SK-N-MC (cell line): Measurements from ENCODE around the gene NSMCE4A.

Experiments used
- EZH2 ChIP-seq: fragments of 200-600 bp; sonication (generic); IDR thresholded peaks from one replicate; pipeline ENCODE4 v1.6.1; 2017; ENCODE audit warnings: antibody characterized with exemption
- FOXP2 ChIP-seq: optimal IDR thresholded peaks from 2 replicates; pipeline ENCODE3; 2011; ENCODE audit warnings: mild to moderate bottlenecking, moderate library complexity; ENCODE audit not compliant: insufficient read depth; ENCODE audit errors: extremely low read length, control extremely low read depth
- POLR2AphosphoS5 ChIP-seq: IDR thresholded peaks from 2 replicates; pipeline ENCODE4 v1.6.1; 2012; ENCODE audit warnings: mild to moderate bottlenecking, low read depth, low read length, borderline replicate concordance

GRCh38 chr10:121921238-121921931, 53.6 kb downstream of the NSMCE4A start:
- TF ChIP-seq EZH2 (no peak), POLR2AphosphoS5 (no peak), FOXP2 (no peak)
